GM12864 (cell line): ENCODE data around the gene WDR83.

Experiments used
- DNase-seq: peaks from one replicate; pipeline ENCODE4 v3.0.0-alpha.2; 2011; ENCODE audit warnings: low read depth
- H3K4me3 ChIP-seq: 2 replicates; pipeline ENCODE4 v1.5.1; 2011; ENCODE audit warnings: mild to moderate bottlenecking, low read depth, low read length, control low read depth
- TF ChIP-seq, protein P1 (sequence below): IDR thresholded peaks from 2 replicates; pipeline ENCODE4 v1.5.1; 2011; ENCODE audit warnings: low read depth, mild to moderate bottlenecking, moderate library complexity, low read length, control low read depth, inconsistent platforms; ENCODE audit errors: missing control alignments

The WDR83 gene

GRCh38 chr19:12715102-12715501, 48.5 kb downstream of the WDR83 start:
- no peak overlapping the region for H3K4me3 ChIP-seq
- TF ChIP-seq, protein P1, sequence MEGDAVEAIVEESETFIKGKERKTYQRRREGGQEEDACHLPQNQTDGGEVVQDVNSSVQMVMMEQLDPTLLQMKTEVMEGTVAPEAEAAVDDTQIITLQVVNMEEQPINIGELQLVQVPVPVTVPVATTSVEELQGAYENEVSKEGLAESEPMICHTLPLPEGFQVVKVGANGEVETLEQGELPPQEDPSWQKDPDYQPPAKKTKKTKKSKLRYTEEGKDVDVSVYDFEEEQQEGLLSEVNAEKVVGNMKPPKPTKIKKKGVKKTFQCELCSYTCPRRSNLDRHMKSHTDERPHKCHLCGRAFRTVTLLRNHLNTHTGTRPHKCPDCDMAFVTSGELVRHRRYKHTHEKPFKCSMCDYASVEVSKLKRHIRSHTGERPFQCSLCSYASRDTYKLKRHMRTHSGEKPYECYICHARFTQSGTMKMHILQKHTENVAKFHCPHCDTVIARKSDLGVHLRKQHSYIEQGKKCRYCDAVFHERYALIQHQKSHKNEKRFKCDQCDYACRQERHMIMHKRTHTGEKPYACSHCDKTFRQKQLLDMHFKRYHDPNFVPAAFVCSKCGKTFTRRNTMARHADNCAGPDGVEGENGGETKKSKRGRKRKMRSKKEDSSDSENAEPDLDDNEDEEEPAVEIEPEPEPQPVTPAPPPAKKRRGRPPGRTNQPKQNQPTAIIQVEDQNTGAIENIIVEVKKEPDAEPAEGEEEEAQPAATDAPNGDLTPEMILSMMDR: no peak
- no peak for DNase-seq

DNA sequence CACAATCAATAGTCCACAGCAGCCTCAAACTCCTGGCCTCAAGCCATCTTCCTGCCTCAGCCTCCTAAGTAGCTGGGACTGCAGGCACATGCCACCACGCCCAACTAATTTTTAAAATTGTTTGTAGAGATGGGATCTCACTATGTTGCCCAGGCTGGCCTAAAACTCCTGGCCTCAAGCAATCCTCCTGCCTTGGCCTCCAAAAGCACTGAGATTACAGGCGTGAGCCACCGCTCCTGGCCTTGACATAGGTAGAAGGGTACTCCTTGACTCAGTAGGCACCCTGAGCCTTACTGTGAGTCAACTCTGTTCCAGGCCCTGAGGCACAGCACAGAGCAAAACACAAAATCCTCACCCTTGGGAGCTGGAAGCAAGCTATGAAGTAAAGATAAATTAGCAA, 49.3 kb downstream of the WDR83 start:
- DNase-seq: no peak
- H3K4me3 ChIP-seq: no peak overlapping the region
- TF ChIP-seq, protein P1: no peak

DNA sequence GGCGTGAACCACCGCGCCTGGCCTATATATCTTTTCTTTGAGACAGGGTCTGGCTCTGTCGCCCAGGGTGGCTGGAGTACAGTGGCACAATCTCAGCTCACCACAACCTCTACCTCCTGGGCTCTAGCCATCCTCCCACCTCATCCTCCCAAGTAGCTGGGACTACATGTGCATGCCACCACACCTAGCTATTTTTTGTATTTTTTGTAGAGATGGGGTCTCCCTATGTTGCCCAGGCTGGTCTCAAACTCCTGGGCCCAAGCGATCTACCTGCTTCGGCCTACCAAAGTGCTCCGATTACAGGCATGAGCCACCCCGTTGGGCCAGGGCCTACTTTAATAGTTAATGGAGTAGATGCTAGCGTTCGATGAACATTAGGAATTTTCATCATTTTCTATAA, 53.7 kb downstream of the WDR83 start:
- TF ChIP-seq, protein P1: no peak
- peak overlapping the region; percentile 96; the same call in 1 of the 2 replicates for H3K4me3 ChIP-seq
- no peak for DNase-seq

GRCh38 chr19:12720851-12721655, 54.4 kb downstream of the WDR83 start:
- TF ChIP-seq, protein P1: no peak
- no peak for DNase-seq
- H3K4me3 ChIP-seq: peak overlapping the region; percentile 96

DNA sequence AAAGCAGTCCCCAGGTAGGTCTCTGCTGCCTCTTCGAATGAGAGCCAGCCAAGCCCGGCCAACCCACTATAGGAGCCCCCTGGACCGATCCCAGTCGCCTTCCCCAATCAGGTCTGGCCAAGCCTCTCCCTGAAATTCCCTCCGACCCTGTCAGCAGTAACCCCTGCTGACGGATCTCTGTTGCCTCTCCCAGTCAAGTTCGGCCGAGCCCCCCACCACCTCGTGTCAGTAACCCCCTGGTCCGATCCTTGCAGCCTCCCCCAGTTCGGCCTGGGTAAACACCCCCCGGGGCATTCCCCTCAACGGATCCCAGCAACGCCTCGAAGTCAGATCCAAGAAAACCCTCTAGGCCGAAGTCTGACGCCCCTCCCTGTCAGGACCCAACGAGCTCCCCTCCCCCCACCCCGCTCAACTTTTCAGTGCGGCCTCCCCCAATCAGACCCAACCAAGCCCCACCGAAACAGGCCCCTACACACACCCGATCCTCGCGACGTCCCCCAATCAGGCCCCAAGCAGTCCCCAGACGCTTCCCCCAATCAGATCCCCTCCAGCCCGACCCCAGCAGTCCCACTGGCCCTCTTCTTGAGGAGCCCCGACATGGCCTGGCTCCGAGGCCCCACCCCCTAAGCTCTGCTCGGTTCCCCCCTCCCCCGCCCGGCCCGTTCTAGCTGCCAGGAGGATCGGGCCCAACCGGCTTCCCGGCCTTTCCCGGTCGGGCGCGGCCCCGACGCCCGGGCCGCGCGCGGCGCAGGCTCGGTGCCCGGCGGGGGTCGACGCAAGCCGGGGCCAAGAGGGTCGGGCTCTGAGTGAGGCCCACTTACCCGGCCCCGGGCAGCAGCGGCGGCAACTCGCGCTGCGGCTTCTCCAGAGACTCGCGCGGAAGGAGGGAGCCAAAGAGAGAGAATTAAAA, 55.3 kb downstream of the WDR83 start:
- TF ChIP-seq, protein P1: no peak
- DNase-seq: no peak
- peak overlapping the region; percentile 96 for H3K4me3 ChIP-seq

DNA sequence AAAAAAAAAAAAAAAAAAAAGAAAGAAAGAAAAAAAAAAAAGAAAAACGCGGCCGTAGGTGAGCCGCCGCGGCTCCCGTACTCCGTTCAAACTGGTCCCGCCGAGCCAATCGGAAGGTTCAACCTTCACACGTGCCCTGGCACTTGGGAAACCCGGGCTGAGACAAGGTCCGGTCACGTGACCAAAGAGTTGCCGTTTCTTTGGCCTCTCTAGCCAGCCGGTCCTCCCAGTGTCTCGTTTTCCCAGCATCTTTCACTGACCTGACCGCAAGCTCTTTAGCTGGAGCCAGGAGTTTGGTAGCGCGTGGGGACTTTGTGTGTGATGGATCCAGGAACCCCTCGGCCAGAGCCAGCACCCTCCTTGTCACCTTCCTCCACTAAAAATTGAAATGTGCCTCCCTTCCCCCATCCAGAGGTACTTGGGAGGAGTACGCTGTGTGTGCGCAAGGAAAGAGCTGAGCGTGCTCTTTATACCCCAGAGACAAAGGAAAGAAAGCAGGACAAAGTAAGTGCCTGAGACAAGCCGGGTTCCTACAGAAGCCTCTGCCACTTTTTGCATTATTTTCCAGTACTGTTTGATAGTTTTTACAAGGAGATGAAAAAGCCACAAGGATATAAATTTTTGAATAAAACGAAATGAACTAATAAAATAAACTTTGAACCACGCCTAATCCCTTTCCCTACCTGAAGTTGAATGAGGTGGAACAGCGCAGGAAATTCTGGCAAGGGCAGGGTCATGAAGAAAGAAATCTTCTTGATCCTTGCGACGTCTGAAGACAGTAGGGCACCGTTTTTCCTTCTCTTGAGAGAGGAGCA, 56.2 kb downstream of the WDR83 start:
- H3K4me3 ChIP-seq: peak overlapping the region; percentile 96
- TF ChIP-seq, protein P1: no peak
- DNase-seq: peak; percentile 97
